D721Med (cell line): Measurements from ENCODE around the gene OR8D1.

Experiments used
- DNase-seq: peaks from one replicate; pipeline ENCODE4 v3.0.0; 2011; ENCODE audit warnings: low spot score; ENCODE audit not compliant: insufficient read length
- FAIRE-seq: peaks from 2 replicates; lab custom pipeline; 2011; peaks lifted over from hg19 to GRCh38; lab: Jason Lieb, UNC
- TF ChIP-seq, protein P1 (sequence below): IDR thresholded peaks from 2 replicates; pipeline ENCODE4 v1.5.1; 2012; ENCODE audit warnings: mild to moderate bottlenecking, control low read depth; ENCODE audit not compliant: insufficient read depth; ENCODE audit errors: missing control alignments

The OR8D1 gene

DNA sequence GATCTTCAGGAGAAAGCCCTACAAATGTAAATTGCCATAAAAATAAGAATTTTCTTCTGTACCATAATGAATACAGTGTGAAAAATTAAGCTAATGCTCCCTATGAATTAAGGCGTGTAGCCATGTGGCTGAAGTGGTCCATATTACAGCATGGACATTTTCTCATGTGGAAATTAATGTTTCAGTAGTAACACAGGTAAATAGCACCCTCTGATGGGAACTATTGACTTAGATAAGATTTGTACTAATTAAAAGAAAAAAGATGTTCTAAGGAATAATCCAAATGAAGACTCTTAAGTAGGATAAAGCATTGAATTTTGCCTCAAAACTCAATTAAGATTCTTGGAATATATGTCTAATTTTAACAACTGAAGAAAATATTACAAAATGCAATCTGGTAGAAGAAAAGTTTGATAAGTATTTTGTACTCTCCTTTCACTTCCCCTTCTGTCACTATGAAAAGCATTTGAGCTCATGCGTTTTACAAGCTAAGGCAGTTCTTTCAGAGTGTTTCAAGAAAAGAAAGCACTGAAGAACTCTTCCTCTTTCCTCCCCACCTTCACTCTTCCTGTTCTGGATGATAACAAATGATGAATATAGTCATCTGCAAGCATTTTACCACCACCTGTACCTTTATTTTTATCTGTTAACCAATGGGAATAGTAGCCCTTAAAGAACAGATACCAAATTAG, 16.2 kb upstream of the OR8D1 start:
- TF ChIP-seq, protein P1, sequence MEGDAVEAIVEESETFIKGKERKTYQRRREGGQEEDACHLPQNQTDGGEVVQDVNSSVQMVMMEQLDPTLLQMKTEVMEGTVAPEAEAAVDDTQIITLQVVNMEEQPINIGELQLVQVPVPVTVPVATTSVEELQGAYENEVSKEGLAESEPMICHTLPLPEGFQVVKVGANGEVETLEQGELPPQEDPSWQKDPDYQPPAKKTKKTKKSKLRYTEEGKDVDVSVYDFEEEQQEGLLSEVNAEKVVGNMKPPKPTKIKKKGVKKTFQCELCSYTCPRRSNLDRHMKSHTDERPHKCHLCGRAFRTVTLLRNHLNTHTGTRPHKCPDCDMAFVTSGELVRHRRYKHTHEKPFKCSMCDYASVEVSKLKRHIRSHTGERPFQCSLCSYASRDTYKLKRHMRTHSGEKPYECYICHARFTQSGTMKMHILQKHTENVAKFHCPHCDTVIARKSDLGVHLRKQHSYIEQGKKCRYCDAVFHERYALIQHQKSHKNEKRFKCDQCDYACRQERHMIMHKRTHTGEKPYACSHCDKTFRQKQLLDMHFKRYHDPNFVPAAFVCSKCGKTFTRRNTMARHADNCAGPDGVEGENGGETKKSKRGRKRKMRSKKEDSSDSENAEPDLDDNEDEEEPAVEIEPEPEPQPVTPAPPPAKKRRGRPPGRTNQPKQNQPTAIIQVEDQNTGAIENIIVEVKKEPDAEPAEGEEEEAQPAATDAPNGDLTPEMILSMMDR, result no peak
- FAIRE-seq (no peak), DNase-seq (no peak)

DNA sequence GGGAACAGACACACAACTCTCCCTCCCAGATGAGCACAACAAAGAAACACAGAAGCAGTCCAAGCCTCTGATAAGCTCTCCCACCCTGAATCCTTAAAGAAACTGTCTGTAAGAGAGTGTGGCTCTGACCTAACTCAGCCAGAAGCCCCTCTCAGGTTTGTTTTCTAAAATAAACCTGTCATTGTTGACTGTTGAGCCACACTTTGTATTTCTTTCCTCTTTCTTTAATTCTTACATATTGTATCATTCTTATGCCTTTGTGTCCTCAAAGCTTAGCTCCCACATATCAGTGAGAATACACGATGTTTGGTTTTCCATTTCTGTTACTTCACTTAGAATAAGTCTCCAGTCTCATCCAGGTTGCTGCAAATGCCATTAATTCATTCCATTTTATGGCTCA, 14.0 kb upstream of the OR8D1 start:
- TF ChIP-seq, protein P1, result no peak
- DNase-seq (no peak), FAIRE-seq (no peak)

DNA sequence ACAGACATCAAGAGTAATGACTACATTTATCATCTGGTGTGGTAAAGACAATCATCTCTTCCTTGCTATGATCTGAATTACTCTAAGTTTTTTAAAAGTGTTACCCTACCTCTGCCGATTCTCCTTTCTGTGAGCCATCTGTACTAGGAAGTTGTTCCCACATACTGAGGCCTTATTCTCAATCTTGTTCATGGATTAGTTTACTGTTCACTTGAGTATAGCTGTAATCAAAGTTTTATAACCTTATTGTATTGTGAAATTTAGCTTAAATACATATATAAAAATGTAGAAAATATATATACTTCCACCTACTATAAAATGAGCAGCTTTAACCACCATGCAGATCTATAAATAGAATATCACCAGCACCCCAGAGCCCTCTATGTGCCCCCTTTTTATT, 8.6 kb upstream of the OR8D1 start:
- FAIRE-seq, result no peak
- DNase-seq, result no peak
- TF ChIP-seq, protein P1, result no peak

DNA sequence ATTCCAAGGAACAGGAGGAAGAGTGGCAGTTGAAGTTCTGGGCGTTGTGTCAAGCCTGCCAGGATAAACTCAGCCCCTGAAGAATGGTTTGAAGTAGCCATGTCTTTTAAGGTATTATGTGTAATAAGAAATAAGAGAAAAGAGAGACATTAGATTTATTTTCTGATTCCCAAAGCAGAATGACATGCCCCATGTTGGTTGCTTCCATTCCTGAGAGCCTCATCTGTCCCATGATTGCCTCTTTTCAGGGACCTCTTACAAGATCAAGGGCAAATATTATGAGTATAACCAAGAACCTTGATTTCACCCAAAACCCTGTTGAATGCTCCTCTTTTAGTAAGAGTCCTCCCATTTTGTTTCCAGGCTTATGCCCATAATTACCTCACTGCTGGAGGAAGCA, 6.3 kb upstream of the OR8D1 start, which contains the start of gene OR8D2:
Gene OR8D2 (minus strand): TSS at position 101 of the 400 bp plus-strand sequence. CDS start 0 bp downstream, at position 101.
- FAIRE-seq (no peak), DNase-seq (no peak)
- TF ChIP-seq, protein P1, result no peak

DNA sequence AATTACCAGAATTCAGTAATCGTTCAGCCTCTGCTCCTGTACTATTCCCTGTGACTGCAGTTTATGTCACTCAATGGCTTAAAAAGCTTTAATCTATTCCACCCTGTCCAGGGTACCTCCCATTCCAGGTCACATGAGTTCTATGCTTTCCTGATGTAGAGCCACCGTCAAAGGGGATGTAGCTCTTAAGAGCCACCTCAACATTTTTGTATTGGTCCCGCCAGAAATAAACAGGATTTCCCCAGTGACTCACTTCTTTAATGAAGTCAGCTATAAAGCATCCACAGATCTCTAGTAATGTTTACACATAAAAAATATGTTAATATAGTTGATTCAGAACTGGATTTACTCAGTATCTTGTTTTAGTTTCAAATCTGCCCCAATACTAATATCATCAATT, 1.3 kb upstream of the OR8D1 start:
- no peak for DNase-seq
- no peak for FAIRE-seq
- TF ChIP-seq, protein P1, result no peak

DNA sequence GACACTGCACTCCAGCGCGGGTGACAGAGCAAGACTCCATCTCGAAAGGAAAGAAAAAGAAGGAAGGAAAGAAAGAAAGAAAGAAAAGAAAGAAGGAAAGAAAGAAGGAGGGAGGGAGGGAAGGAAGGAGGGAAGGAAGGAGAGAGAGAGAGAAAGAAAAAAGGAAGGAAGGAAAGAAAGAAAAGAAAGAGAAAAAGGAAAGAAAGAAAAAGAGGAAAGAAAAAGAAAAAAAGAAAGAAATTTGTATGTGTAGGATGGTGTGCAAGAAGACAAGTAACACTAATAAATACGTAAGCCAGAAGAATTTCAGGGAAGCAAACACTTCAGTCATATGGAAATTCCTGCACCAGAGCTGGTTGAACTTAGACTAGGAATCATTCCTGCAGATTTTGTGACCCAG, 618 bp downstream of the OR8D1 start:
- no peak for FAIRE-seq
- TF ChIP-seq, protein P1, result no peak
- no peak for DNase-seq

DNA sequence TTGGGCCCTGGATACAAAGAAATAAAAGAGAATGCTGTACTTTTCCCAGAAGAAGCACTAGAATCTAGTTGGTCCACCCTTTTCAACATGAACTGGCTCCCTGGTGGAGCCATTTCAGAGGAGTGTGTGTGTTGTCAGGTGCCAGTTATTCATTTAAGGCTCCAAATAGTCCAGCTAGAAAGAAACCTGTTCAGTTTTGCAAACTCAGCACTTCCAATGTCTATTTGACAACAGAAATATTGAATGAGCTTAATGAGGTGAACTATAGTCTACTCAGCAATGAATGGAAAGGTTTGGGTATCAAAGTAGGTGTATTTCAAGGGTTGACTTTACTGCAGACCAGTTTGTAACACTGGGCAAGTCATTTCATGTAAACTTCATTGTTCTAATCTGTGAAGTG, 2.1 kb downstream of the OR8D1 start:
- TF ChIP-seq, protein P1, result no peak
- FAIRE-seq (no peak), DNase-seq (no peak)
